IgD-negative memory B cell (primary cell): ENCODE measurements around the gene GPRASP2. TPM values are rescaled to one million over a fixed set of nuclear protein-coding genes. Genes with fewer than 3 reads are reported as not detected.
"Not testable (repeated sequence)": the region's sequence is repeated elsewhere in the genome, so short reads cannot be mapped to it uniquely, and the experiment has no call there.

Experiments
- H3K27ac Mint-ChIP-seq, 3 donors: one replicate each; pipeline ENCODE4 v1.8.0; 2020 to 2022; ENCODE audit warnings: mild to moderate bottlenecking in 3 of 3, mixed read lengths in 3 of 3, moderate library complexity in 1 of 3
- H3K27me3 Mint-ChIP-seq: one replicate; pipeline ENCODE4 v1.8.0; 2021; ENCODE audit warnings: mixed read lengths
- H3K36me3 Mint-ChIP-seq: one replicate; pipeline ENCODE4 v1.8.0; 2020; ENCODE audit warnings: mild to moderate bottlenecking, mixed read lengths
- H3K4me1 Mint-ChIP-seq, 3 donors: one replicate each; pipeline ENCODE4 v1.8.0; 2020 to 2022; ENCODE audit warnings: mixed read lengths in 3 of 3, mild to moderate bottlenecking in 1 of 3
- H3K4me3 Mint-ChIP-seq, 4 donors: one replicate each; pipeline ENCODE4 v1.8.0; 2020 to 2022; ENCODE audit warnings: mild to moderate bottlenecking in 4 of 4, mixed read lengths in 4 of 4, moderate library complexity in 3 of 4
- H3K9me3 Mint-ChIP-seq, 3 donors: one replicate each; pipeline ENCODE4 v1.8.0; 2020 to 2021; ENCODE audit warnings: mixed read lengths in 3 of 3, mild to moderate bottlenecking in 1 of 3
- polyA plus RNA-seq: library from polyadenylated mRNA; unstranded; fragments of 300-500 nt; fragmentation: Illumina TruSeq; gene quantifications from one replicate; pipeline ENCODE4 v1.2.3, GENCODE V29; 2021

Gene GPRASP2
- 0.74 TPM for polyA plus RNA-seq

DNA sequence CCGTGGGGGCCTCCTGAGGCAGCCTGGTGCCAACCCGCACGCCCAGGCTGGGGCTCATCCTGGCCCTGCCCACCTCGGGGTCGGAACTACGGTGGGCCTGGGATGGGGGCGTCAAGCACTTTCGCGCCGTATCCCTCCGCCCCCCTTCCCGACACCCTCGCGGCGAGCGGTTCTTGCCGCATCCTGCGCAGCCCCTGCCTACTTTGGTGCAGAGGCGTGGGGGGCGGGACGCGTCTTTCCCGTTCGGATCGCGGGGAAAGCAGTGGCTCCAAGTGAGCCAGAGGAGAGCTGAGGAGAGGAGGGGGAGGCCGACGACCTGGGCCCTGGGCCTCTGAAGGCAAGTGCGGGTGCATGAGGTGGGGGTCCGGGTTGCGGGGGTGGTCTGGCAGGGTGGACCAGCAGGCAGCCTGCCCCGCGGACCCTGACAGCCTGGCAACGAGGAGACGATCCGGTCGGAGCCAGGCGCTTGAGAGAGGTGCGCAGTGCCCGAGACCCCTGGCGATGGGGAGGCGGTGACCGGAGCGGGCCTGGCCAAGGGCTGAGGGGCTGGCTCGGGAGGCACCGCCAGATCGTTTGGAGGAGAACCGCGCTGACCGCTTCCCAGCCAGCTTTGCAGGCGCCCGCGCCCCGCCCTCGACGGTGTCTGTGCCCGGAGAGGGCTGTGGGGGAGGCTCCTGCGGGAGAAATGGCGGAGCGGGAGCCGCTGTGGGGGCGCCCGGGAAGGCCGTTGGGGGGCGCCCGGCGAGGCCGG lies at the start of gene GPRASP2:
Gene GPRASP2, plus strand, starts transcription at position 233 of the 751 bp plus-strand sequence. CDS start 2,422 bp downstream, outside the sequence.
- Mint-ChIP-seq H3K36me3 (peaks cover 2% of the 10 kb centered on the region), H3K4me1 (peaks cover 0 to 2% (median 0%) of the 10 kb centered on the region in 3 donors), H3K4me3 (peak within 1 kb of the TSS; percentile 22 to 90 (median 72)), H3K27me3 (peaks cover 13% of the 10 kb centered on the region), H3K27ac (peak within 1 kb of the TSS in 1 of 3 donors; percentile 67), H3K9me3 (peaks cover 0 to 3% (median 0%) of the 10 kb centered on the region in 3 donors)

DNA sequence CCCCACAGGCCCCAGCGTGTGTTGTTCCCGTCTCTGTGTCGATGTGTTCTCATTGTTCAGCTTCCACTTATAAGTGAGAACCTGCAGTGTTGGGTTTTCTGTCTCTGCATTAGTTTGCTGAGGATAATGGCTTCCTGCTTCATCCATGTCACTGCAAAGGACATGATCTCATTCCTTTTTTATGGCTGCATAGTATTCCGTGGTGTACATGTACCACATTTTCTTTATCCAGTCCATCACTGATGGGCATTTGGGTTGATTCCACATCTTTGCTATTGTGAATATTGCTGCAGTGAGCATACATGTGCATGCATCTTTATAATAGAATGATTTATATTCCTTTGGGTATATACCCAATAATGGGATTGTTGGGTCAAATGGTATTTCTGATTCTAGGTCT lies 48.4 kb upstream of the GPRASP2 start:
- H3K4me1 Mint-ChIP-seq, H3K27me3 Mint-ChIP-seq, H3K27ac Mint-ChIP-seq, H3K4me3 Mint-ChIP-seq, H3K36me3 Mint-ChIP-seq: not testable (repeated sequence)
- peaks cover 0 to 11% (median 6%) of the 10 kb centered on the region in 3 donors for H3K9me3 Mint-ChIP-seq

GRCh38 chrX:102667034-102667433 lies 45.2 kb upstream of the GPRASP2 start:
- H3K4me3 Mint-ChIP-seq: not testable (repeated sequence)

DNA sequence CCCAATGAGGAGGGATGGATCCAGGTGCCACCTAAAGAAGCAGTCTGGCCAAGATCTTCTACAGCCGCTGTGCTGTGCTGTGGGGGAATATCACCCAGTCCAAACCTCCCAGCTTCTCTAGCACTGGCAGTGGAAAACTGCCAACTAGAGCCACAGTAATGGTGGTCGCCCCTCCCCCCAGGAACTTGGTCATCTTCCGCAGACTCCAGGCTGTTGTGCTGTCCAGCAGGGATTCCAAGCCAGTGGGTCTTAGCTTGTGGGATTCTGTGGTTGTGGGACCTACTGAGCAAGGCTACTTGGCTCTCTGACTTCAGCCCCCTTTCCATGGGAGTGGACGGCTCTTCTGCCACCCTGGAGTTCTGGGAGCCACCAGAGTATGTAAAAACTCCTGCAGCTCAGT lies 42.7 kb upstream of the GPRASP2 start:
- H3K4me1 Mint-ChIP-seq: no peaks in the 10 kb centered on the region
- peaks cover 0 to 16% (median 10%) of the 10 kb centered on the region in 3 donors for H3K9me3 Mint-ChIP-seq
- no peaks in the 10 kb centered on the region for H3K36me3 Mint-ChIP-seq
- H3K4me3 Mint-ChIP-seq: no peak overlapping the region
- H3K27me3 Mint-ChIP-seq: no peaks in the 10 kb centered on the region
- no peak overlapping the region for H3K27ac Mint-ChIP-seq

More at GRCh38 chrX:102667034-102667433, 45.2 kb upstream of the GPRASP2 start:
- not testable (repeated sequence) for H3K4me1 Mint-ChIP-seq, H3K27me3 Mint-ChIP-seq, H3K27ac Mint-ChIP-seq, H3K36me3 Mint-ChIP-seq
- peaks cover 0 to 14% (median 10%) of the 10 kb centered on the region in 3 donors for H3K9me3 Mint-ChIP-seq

DNA sequence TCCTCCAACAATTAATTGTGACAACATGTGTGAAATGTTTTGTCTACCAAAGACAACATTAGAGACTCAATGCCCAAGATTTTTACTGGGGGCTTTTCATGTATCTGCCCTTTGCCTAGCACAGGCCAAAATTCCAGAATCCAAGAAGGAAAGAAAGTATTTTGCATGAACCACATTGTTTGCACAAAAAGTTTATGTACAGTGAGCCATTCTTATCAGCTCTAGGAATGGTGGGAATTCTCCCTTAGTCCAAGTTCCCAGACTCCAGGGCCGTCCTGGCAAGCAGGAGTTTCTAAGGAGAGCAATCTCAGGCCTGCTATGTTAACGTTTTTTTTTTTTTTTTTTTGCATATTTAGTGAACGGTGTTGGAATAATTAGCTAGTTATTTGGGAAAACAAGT lies 39.4 kb upstream of the GPRASP2 start:
- Mint-ChIP-seq H3K4me1 (peaks cover 0 to 4% (median 0%) of the 10 kb centered on the region in 3 donors), H3K9me3 (peaks cover 0 to 9% (median 4%) of the 10 kb centered on the region in 3 donors), H3K27me3 (no peaks in the 10 kb centered on the region), H3K27ac (no peak overlapping the region), H3K36me3 (no peaks in the 10 kb centered on the region), H3K4me3 (no peak overlapping the region)

DNA sequence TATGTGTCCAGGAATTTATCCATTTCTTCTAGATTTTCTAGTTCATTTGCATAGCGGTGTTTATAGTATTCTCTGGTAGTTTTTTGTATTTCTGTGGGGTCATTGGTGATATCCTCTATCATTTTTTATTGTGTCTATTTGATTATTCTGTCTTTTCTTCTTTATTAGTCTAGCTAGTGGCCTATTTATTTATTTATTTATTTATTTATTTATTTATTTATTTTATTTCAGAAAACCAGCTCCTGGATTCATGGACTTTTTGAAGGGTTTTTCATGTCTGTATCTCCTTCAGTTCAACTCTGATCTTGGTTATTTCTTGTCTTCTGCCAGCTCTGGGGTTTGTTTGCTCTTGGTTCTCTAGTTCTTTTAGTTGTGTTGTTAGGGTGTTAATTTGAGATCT lies 34.8 kb upstream of the GPRASP2 start:
- not testable (repeated sequence) for H3K27me3 Mint-ChIP-seq, H3K27ac Mint-ChIP-seq, H3K4me1 Mint-ChIP-seq, H3K36me3 Mint-ChIP-seq, H3K4me3 Mint-ChIP-seq
- H3K9me3 Mint-ChIP-seq: peaks cover 2 to 11% (median 8%) of the 10 kb centered on the region in 3 donors

DNA sequence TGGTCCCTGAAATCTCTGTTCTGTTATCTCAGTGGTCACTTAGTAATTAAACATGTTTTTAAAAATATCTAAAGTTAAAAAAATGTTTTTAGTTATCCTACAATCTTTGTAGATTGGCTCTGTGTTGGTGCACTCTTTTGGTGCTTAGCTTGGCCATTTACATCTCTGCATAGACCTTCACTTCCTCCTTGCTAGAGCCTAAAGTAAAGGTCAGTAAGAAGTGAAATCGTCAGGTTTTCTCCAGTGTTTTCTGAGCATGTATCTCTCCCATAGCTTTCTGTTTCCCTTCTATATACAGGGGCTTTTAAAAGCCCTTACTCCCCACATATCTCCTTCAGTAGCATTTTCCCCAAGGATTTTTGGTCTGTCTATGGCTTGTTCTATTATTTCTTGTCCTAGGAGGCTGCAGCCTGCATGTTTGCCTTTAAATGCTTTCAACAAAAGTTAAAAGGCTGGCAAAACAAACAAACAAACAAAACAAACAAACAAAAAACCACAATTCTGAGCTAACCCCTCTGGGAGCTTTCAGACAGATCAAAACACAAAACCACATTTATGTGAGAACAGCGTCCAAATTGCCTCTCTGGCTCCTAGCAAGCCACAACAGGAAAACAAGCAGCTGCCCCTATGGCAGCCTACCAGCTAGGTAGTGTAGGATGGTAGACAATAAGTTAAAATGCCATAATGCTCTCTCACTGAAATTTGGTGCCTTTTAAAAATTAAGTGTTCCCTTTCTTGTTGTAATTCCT lies 27.3 kb upstream of the GPRASP2 start:
- Mint-ChIP-seq H3K4me3 (no peak overlapping the region), H3K36me3 (no peaks in the 10 kb centered on the region), H3K27ac (no peak overlapping the region), H3K27me3 (no peaks in the 10 kb centered on the region), H3K4me1 (peaks cover 0 to 4% (median 1%) of the 10 kb centered on the region in 3 donors), H3K9me3 (peaks cover 6 to 16% (median 8%) of the 10 kb centered on the region in 3 donors)

- Mint-ChIP-seq H3K27ac (no peak overlapping the region), H3K9me3 (peaks cover 0 to 5% (median 0%) of the 10 kb centered on the region in 3 donors), H3K27me3 (no peaks in the 10 kb centered on the region), H3K4me1 (no peaks in the 10 kb centered on the region), H3K36me3 (peaks cover 4% of the 10 kb centered on the region), H3K4me3 (no peak overlapping the region)
Measured at GRCh38 chrX:102694749-102695148, 17.5 kb upstream of the GPRASP2 start.

GRCh38 chrX:102696306-102696705 lies 15.9 kb upstream of the GPRASP2 start:
- Mint-ChIP-seq H3K27me3 (no peaks in the 10 kb centered on the region), H3K9me3 (no peaks in the 10 kb centered on the region), H3K36me3 (peaks cover 4% of the 10 kb centered on the region), H3K4me1 (no peaks in the 10 kb centered on the region), H3K27ac (no peak overlapping the region), H3K4me3 (no peak overlapping the region)

GRCh38 chrX:102697494-102697893 lies 14.8 kb upstream of the GPRASP2 start:
- Mint-ChIP-seq H3K27me3 (peaks cover 1% of the 10 kb centered on the region), H3K4me3 (no peak overlapping the region), H3K27ac (no peak overlapping the region), H3K36me3 (peaks cover 4% of the 10 kb centered on the region), H3K4me1 (peaks cover 0 to 2% (median 0%) of the 10 kb centered on the region in 3 donors), H3K9me3 (no peaks in the 10 kb centered on the region)

DNA sequence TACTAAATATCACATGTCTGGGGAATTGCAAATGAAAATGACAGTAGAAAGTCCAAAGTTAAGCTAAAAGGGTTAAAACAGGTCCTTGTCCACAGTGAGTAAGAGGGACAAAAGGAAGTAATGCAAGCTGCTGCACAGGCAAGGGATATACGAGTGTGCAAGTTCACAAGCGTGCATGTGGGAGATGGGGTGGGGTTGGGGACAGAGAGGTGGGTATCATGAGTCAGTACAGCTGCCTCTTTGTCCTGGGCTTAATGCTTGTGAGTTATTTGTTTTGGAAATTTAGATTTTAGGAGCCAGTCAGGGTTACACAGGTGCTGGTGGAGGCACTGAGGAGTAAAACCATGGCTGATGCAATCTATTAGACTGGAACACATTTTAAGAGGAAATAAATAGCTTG lies 3.3 kb upstream of the GPRASP2 start:
- Mint-ChIP-seq H3K27me3 (peaks cover 14% of the 10 kb centered on the region), H3K36me3 (peaks cover 2% of the 10 kb centered on the region), H3K4me1 (peaks cover 0 to 2% (median 0%) of the 10 kb centered on the region in 3 donors), H3K27ac (no peak overlapping the region), H3K4me3 (no peak overlapping the region), H3K9me3 (peaks cover 0 to 3% (median 3%) of the 10 kb centered on the region in 3 donors)

DNA sequence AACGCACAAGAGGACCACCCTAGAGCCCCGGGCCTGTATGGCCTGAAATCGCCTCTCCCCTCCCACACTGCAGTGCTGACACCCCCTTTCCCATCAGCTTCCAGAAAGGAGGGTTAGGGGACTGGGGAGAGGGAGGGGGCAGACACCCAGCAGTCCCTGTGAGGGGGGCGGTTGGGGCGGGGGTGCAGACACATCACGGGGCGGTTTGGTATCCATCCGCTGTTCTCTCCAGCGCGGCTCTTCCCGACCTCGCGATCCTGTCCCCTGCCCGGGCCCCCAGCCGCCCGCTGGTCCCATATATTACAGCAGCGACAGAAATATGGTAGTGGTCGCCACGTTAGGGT lies 404 bp upstream of the GPRASP2 start:
- Mint-ChIP-seq H3K27me3 (peaks cover 13% of the 10 kb centered on the region), H3K27ac (no peak overlapping the region), H3K4me3 (peak overlapping the region in 1 of 4 donors; percentile 73), H3K4me1 (peaks cover 0 to 2% (median 0%) of the 10 kb centered on the region in 3 donors), H3K9me3 (peaks cover 0 to 3% (median 0%) of the 10 kb centered on the region in 3 donors), H3K36me3 (peaks cover 2% of the 10 kb centered on the region)

DNA sequence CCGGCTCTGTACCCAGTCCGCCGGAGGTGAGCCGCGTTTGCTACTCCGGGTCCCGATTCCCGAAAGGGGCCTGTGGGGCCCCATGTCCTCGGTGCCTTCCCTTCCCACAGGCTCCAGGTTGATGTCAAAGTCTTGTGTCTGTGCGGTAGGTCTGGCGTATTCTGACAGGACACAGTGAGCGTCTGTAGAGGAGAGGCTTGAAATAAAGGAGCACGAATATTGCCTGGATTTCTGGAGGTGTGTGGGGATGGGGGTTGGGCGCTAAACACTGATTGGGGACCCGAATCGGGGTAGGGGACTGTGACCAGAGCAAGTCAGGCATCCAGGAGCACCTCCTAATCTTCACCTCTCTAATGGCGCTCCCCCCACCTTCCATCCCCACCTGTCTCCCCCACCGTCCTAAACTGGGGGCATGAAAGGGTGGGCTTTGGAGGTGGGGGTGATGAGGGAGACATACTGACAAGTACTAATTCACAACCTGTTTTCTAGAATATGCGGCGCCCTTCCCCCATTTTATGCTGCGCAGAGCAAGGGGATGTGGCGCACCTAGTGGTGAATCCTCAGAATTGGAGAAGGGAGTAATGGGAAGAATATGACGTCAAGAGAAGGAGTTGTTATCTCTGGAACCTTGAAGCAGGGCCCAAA lies 855 bp downstream of the GPRASP2 start:
- peak overlapping the region; percentile 22 to 90 (median 64) for H3K4me3 Mint-ChIP-seq
- peaks cover 13% of the 10 kb centered on the region for H3K27me3 Mint-ChIP-seq
- peaks cover 0 to 3% (median 0%) of the 10 kb centered on the region in 3 donors for H3K9me3 Mint-ChIP-seq
- H3K4me1 Mint-ChIP-seq: peaks cover 0 to 2% (median 0%) of the 10 kb centered on the region in 3 donors
- peaks cover 2% of the 10 kb centered on the region for H3K36me3 Mint-ChIP-seq
- peak overlapping the region in 1 of 3 donors; percentile 67 for H3K27ac Mint-ChIP-seq

DNA sequence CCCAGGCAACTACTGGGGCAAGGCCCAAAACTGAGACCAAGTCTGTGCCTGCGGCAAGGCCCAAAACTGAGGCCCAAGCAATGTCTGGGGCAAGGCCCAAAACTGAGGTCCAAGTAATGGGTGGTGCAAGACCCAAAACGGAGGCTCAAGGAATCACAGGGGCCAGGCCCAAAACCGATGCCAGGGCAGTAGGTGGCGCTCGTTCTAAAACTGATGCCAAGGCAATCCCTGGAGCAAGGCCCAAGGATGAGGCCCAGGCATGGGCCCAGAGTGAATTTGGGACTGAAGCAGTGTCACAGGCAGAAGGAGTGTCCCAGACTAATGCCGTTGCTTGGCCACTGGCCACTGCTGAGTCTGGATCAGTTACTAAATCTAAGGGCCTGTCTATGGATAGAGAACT lies 2.7 kb downstream of the GPRASP2 start:
- Mint-ChIP-seq H3K27me3 (peaks cover 13% of the 10 kb centered on the region), H3K4me1 (peaks cover 0 to 2% (median 0%) of the 10 kb centered on the region in 3 donors), H3K36me3 (peaks cover 2% of the 10 kb centered on the region), H3K27ac (no peak overlapping the region), H3K4me3 (no peak overlapping the region), H3K9me3 (peaks cover 0 to 3% (median 0%) of the 10 kb centered on the region in 3 donors)

GRCh38 chrX:102715967-102716366 lies 3.7 kb downstream of the GPRASP2 start:
- H3K36me3 Mint-ChIP-seq: peaks cover 2% of the 10 kb centered on the region
- peaks cover 0 to 7% (median 3%) of the 10 kb centered on the region in 3 donors for H3K4me1 Mint-ChIP-seq
- no peak overlapping the region for H3K27ac Mint-ChIP-seq
- H3K9me3 Mint-ChIP-seq: peaks cover 0 to 3% (median 0%) of the 10 kb centered on the region in 3 donors
- peaks cover 11% of the 10 kb centered on the region for H3K27me3 Mint-ChIP-seq
- no peak overlapping the region for H3K4me3 Mint-ChIP-seq
